Glutamatergic neuron (in vitro differentiated cells): ENCODE results near the gene AP4M1. TPM values are rescaled to one million over a fixed set of nuclear protein-coding genes. Genes with fewer than 3 reads are reported as not detected.

Experiments used
- DNase-seq: peaks from one replicate; pipeline ENCODE4 v3.0.0; 2022
- H3K27ac Mint-ChIP-seq: one replicate; pipeline ENCODE4 v1.8.0; 2020; ENCODE audit warnings: mild to moderate bottlenecking, mixed read lengths, inconsistent platforms; ENCODE audit not compliant: unreplicated experiment
- H3K27me3 Mint-ChIP-seq: one replicate; pipeline ENCODE4 v1.8.0; 2020; ENCODE audit warnings: mild to moderate bottlenecking, moderate library complexity, mixed read lengths, inconsistent platforms; ENCODE audit not compliant: unreplicated experiment
- H3K36me3 Mint-ChIP-seq: one replicate; pipeline ENCODE4 v1.8.0; 2020; ENCODE audit warnings: mild to moderate bottlenecking, mixed read lengths, inconsistent platforms; ENCODE audit not compliant: unreplicated experiment
- H3K4me1 Mint-ChIP-seq: one replicate; pipeline ENCODE4 v1.8.0; 2020; ENCODE audit warnings: mild to moderate bottlenecking, low read depth, mixed read lengths, inconsistent platforms; ENCODE audit not compliant: unreplicated experiment
- H3K4me3 Mint-ChIP-seq: one replicate; pipeline ENCODE4 v1.8.0; 2020; ENCODE audit warnings: mild to moderate bottlenecking, mixed read lengths, inconsistent platforms; ENCODE audit not compliant: unreplicated experiment
- H3K9me3 Mint-ChIP-seq: one replicate; pipeline ENCODE4 v1.8.0; 2020; ENCODE audit warnings: mild to moderate bottlenecking, moderate library complexity, mixed read lengths, inconsistent platforms; ENCODE audit not compliant: unreplicated experiment
- total RNA-seq: library from RNA; stranded (reverse); fragmentation: NEBNext Ultra II Directional; extraction: Animal tissue kit (Norgen Biotek cat#: 25700); gene quantifications from one replicate; pipeline ENCODE4 v1.2.1, GENCODE V29; 2021; ENCODE audit not compliant: unreplicated experiment
- TF ChIP-seq, protein P1 (sequence below): fragments of 200-600 bp; sonication (generic); IDR thresholded peaks from one replicate; pipeline ENCODE4 v1.5.0; 2021; ENCODE audit not compliant: partially characterized antibody, unreplicated experiment

AP4M1 gene
- total RNA-seq, 1 donor from 2014 or later: 25.9 TPM

GRCh38 chr7:100093498-100093897, 7.9 kb upstream of the AP4M1 start:
- Mint-ChIP-seq H3K9me3 (peaks cover 20% of the 10 kb centered on the region), H3K4me1 (peaks cover 32% of the 10 kb centered on the region), H3K27ac (peak overlapping the region; percentile 77), H3K27me3 (peaks cover 5% of the 10 kb centered on the region), H3K4me3 (peak overlapping the region; percentile 64), H3K36me3 (peaks cover 7% of the 10 kb centered on the region)
- DNase-seq: no peak
- TF ChIP-seq, protein P1, sequence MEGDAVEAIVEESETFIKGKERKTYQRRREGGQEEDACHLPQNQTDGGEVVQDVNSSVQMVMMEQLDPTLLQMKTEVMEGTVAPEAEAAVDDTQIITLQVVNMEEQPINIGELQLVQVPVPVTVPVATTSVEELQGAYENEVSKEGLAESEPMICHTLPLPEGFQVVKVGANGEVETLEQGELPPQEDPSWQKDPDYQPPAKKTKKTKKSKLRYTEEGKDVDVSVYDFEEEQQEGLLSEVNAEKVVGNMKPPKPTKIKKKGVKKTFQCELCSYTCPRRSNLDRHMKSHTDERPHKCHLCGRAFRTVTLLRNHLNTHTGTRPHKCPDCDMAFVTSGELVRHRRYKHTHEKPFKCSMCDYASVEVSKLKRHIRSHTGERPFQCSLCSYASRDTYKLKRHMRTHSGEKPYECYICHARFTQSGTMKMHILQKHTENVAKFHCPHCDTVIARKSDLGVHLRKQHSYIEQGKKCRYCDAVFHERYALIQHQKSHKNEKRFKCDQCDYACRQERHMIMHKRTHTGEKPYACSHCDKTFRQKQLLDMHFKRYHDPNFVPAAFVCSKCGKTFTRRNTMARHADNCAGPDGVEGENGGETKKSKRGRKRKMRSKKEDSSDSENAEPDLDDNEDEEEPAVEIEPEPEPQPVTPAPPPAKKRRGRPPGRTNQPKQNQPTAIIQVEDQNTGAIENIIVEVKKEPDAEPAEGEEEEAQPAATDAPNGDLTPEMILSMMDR: no peak

- Mint-ChIP-seq H3K9me3 (peaks cover 22% of the 10 kb centered on the region), H3K4me1 (peaks cover 37% of the 10 kb centered on the region), H3K27me3 (peaks cover 8% of the 10 kb centered on the region), H3K36me3 (peaks cover 12% of the 10 kb centered on the region), H3K27ac (peak overlapping the region; percentile 77), H3K4me3 (peak overlapping the region; percentile 64)
- no peak for DNase-seq
- TF ChIP-seq, protein P1: no peak
Observed at GRCh38 chr7:100093925-100094486, 7.4 kb upstream of the AP4M1 start.

DNA sequence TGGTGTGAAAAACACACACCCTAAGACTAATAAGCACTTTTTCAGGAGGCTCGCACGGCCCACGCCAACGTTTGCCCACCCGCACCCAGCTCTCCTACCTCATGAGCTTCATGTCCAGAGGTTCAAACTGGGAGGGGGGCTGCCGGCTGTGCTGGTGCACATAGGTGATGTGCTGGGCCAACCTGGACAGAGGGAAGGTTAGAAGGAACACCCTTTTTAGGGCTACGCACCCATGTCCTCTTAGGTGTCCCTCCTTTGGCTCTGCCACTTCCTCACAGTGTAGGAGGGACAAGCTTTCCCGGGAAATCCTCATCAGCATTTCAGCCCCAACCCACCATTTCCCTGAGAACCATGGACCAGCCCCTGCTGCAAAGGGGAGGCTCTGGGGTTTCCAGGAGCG, 6.2 kb upstream of the AP4M1 start:
- peaks cover 20% of the 10 kb centered on the region for H3K9me3 Mint-ChIP-seq
- H3K36me3 Mint-ChIP-seq: peaks cover 23% of the 10 kb centered on the region
- H3K27me3 Mint-ChIP-seq: peaks cover 19% of the 10 kb centered on the region
- H3K4me3 Mint-ChIP-seq: peak overlapping the region; percentile 46
- peak overlapping the region; percentile 28 for H3K27ac Mint-ChIP-seq
- H3K4me1 Mint-ChIP-seq: peaks cover 43% of the 10 kb centered on the region
- DNase-seq: no peak
- TF ChIP-seq, protein P1: no peak

DNA sequence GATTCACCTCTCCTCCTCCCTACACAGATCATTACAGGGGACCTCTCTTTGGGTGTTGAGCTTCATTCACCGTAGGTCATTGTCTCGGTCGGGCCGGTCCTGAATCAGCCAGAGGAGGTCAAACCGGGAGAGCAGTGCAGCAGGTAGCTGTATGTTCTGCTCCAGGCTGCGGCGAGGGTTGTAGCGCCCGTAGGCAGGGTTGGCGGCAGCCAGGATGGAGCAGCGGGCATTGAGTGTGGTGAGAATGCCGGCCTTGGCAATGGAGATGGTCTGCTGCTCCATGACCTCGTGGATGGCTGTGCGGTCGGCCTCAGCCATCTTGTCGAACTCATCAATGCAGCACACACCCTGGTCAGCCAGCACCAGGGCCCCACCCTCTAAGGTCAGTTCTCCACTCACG, 5.7 kb upstream of the AP4M1 start:
- Mint-ChIP-seq H3K27me3 (peaks cover 20% of the 10 kb centered on the region), H3K36me3 (peaks cover 23% of the 10 kb centered on the region)

GRCh38 chr7:100098913-100099312, 2.5 kb upstream of the AP4M1 start:
- Mint-ChIP-seq H3K4me1 (peaks cover 32% of the 10 kb centered on the region), H3K36me3 (peaks cover 23% of the 10 kb centered on the region), H3K27ac (peak overlapping the region; percentile 98), H3K9me3 (peaks cover 31% of the 10 kb centered on the region), H3K27me3 (peaks cover 28% of the 10 kb centered on the region), H3K4me3 (peak overlapping the region; percentile 99)
- no peak for DNase-seq
- TF ChIP-seq, protein P1: no peak

More for the DNA sequence above, 5.7 kb upstream of the AP4M1 start:
- Mint-ChIP-seq H3K4me1 (peaks cover 43% of the 10 kb centered on the region), H3K4me3 (peak overlapping the region; percentile 49), H3K27ac (no peak overlapping the region), H3K9me3 (peaks cover 20% of the 10 kb centered on the region)
- TF ChIP-seq, protein P1: no peak
- no peak for DNase-seq
